Psoas muscle (tissue), 8 donors: ENCODE results near the gene GRID1. TPM values are rescaled to one million over a fixed set of nuclear protein-coding genes. Genes with fewer than 3 reads are reported as not detected.

Experiments used
- ATAC-seq, 4 donors: fragments of 200-7000 bp; cut with Tn5 transposase; one replicate each; pipeline ENCODE4 v1.9.1; 2020; ENCODE audit warnings: moderate library complexity in 3 of 4, mild to moderate bottlenecking in 2 of 4
- DNase-seq, 2 donors: peaks; one replicate each; pipeline ENCODE4 v3.0.0-alpha.2; 2020
- H3K27ac ChIP-seq: fragments of 200-600 bp; one replicate; pipeline ENCODE4 v1.8.0; 2022
- H3K27me3 ChIP-seq, 3 donors: fragments of 200-600 bp in 1 of 3; one replicate each; pipeline versions ENCODE4 v1.6.1 to v1.8.0; 2013 to 2022; ENCODE audit warnings: low read length in 2 of 3, mild to moderate bottlenecking in 2 of 3, moderate library complexity in 1 of 3; ENCODE audit not compliant: insufficient read depth in 3 of 3
- H3K36me3 ChIP-seq, 2 donors: fragments of 200-600 bp in 1 of 2; one replicate each; pipeline versions ENCODE4 v1.6.1 to v1.8.0; 2013 to 2022; ENCODE audit warnings: low read depth in 1 of 2, mild to moderate bottlenecking in 1 of 2, moderate library complexity in 1 of 2; ENCODE audit not compliant: insufficient read depth in 1 of 2
- H3K4me1 ChIP-seq: fragments of 200-600 bp; one replicate; pipeline ENCODE4 v1.8.0; 2022
- H3K4me3 ChIP-seq: fragments of 200-600 bp; one replicate; pipeline ENCODE4 v1.8.0; 2022; ENCODE audit warnings: mild to moderate bottlenecking
- H3K9me3 ChIP-seq: fragments of 200-600 bp; one replicate; pipeline ENCODE4 v1.8.0; 2022
- WGBS, 3 donors: extraction: QIAGEN DNeasy Blood & Tissue Kit; methylation state at CpG; one replicate each; pipeline versions ENCODE4 v1.1.6 to v1.1.7; 2013; 5-methylcytosine and 5-hydroxymethylcytosine counted together
- intact Hi-C, 2 donors: fragments of 100-400 bp; cut with DNase I; formaldehyde crosslinking; loops; one replicate each; pipeline versions ENCODE4 v1.11.0 to v1.14.2; 2022
- polyA plus RNA-seq, 3 donors: library from polyadenylated mRNA; stranded (reverse); fragments of 200-250 nt; gene quantifications; one replicate each; pipeline ENCODE4 v1.2.3, GENCODE V29; 2013
- total RNA-seq, 4 donors: library from RNA; stranded (reverse); fragmentation: NEBNext Ultra II Directional in 2 of 4; extraction: Animal tissue kit (Norgen Biotek cat#: 25700) in 2 of 4; gene quantifications; one replicate each; pipeline versions ENCODE4 v1.2.1 to v1.2.4, GENCODE V29; 2021 to 2023
- TF ChIP-seq, protein P1 (sequence below): fragments of 200-600 bp; IDR thresholded peaks from one replicate; pipeline ENCODE4 v1.8.0; 2022; ENCODE audit warnings: antibody characterized with exemption
- donor health status: healthy with polysubstance abuse.
- donor health status: DM: no; HTN: no; CAD: no; lungs with moderate emphysema.
- donor health status: Bipolar disorder and iron deficiency.
- donor health status: healthy.
- donor health status: DM: yes; HTN: yes; CAD: no.
- donor health status: DM: no; HTN: no; CAD: no.
- donor health status: DM: no; HTN: no; CAD: no.
- donor health status: DM: yes; HTN: yes; CAD: no.

Gene GRID1
- total and polyA plus RNA-seq, 7 donors: 0.17 to 0.56 (median 0.24) TPM

DNA sequence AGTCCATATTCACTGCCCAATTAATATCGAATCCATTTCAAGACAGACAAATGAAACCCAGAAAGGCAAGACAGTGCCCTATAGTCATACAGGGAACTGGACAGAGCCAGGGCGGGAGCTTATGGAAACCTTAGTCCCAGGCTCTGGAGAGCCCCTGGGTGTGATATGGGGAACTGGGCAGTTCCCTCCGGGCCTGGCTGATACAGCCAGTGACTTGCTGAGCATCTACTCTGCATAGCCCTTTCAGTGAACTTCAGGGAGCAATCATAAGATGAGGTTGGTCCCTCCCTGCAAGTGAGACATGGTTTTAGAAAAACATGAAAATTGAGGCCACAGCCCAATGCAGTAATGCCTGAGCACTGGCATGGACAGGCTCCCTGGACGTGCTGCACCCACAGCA is 241.9 kb downstream of the GRID1 start:
- DNase-seq: no peak
- Histone ChIP-seq H3K27me3 (peaks cover 0 to 6% (median 0%) of the 10 kb centered on the region in 3 donors), H3K27ac (no peak overlapping the region), H3K4me3 (no peak overlapping the region), H3K9me3 (no peaks in the 10 kb centered on the region), H3K4me1 (no peaks in the 10 kb centered on the region), H3K36me3 (no peaks in the 10 kb centered on the region)
- no peak for ATAC-seq
- intact Hi-C loops: no loop called here
- 79 to 82% (median 81%) methylated on average over 4 of the region's 4 CpGs for WGBS, 3 donors
- TF ChIP-seq, protein P1, sequence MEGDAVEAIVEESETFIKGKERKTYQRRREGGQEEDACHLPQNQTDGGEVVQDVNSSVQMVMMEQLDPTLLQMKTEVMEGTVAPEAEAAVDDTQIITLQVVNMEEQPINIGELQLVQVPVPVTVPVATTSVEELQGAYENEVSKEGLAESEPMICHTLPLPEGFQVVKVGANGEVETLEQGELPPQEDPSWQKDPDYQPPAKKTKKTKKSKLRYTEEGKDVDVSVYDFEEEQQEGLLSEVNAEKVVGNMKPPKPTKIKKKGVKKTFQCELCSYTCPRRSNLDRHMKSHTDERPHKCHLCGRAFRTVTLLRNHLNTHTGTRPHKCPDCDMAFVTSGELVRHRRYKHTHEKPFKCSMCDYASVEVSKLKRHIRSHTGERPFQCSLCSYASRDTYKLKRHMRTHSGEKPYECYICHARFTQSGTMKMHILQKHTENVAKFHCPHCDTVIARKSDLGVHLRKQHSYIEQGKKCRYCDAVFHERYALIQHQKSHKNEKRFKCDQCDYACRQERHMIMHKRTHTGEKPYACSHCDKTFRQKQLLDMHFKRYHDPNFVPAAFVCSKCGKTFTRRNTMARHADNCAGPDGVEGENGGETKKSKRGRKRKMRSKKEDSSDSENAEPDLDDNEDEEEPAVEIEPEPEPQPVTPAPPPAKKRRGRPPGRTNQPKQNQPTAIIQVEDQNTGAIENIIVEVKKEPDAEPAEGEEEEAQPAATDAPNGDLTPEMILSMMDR: no peak

DNA sequence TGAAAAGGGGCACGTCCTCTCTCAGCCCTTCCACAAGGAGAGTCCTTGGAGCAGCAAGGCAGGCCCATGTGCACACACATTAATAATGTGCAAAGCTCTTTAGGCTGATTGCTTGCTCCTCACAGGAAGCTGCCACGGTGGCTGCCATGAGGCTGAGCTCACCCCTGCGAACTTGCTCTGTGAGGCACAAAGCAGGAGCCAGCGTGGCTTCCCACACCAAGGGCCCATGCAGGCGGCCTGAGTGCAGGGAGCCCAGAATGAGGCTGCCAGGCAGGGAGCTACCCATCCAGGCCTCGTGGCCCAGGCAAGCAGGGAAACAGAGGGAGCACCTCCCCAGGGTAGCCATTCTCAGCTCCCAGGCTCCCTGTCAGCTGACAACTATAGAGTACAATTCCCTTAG is 242.9 kb downstream of the GRID1 start:
- intact Hi-C loops: no loop called here
- no peaks in the 10 kb centered on the region for H3K9me3 ChIP-seq
- TF ChIP-seq, protein P1: no peak

DNA sequence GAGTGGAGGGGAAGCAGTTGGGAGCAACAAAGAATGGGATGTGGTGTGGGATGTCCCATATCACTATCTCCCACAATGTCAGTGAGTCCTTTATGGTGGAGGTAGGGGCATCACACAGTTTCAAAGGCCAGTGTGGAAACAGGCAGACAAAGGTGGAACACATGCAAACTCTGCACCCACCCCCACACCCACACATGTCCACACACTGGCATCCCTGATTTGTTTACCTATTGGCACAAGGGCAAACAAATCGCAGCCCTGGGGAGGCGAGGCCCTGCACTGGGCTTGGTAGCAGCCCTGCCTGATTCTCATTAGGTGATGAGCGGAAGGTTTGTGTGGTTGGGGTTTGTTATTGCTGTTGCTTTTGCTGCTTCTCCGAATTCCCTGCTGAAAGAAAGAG is 243.3 kb downstream of the GRID1 start:
- no peak overlapping the region for H3K4me3 ChIP-seq
- no peak for DNase-seq
- TF ChIP-seq, protein P1: no peak
- intact Hi-C loops: no loop called here
- H3K9me3 ChIP-seq: no peaks in the 10 kb centered on the region
- H3K4me1 ChIP-seq: no peaks in the 10 kb centered on the region
- peaks cover 0 to 6% (median 0%) of the 10 kb centered on the region in 3 donors for H3K27me3 ChIP-seq
- H3K27ac ChIP-seq: no peak overlapping the region
- no peaks in the 10 kb centered on the region for H3K36me3 ChIP-seq
- ATAC-seq: no peak
- 81 to 89% (median 82%) methylated on average over 4 of the region's 4 CpGs for WGBS, 3 donors

More for the DNA sequence above, 242.9 kb downstream of the GRID1 start:
- Histone ChIP-seq H3K27ac (no peak overlapping the region), H3K36me3 (no peaks in the 10 kb centered on the region), H3K27me3 (peaks cover 0 to 6% (median 0%) of the 10 kb centered on the region in 3 donors), H3K4me1 (no peaks in the 10 kb centered on the region), H3K4me3 (no peak overlapping the region)
- ATAC-seq (no peak), DNase-seq (no peak)
- 53 to 64% (median 63%) methylated on average over 6 of the region's 6 CpGs for WGBS, 3 donors

DNA sequence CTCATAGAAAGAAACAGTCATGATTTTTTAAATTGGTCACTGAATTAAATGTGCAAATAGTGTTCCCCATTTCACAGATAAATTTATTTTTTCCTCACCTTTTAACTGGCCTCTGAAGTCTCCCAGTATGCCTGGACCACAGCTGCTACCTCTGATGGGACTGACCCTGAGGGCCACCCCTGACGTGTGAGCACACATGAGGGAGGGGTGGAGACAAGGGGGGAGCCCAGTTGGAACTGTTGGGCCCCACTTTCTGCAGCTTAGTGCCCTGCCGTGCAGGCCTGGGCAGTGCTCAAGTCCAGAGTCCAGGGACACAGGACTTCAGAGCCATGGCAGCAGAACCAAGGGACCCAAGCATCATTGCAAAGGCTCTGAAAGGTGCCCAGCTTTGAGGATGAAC is 243.9 kb downstream of the GRID1 start:
- ATAC-seq (no peak), DNase-seq (no peak)
- H3K27me3 ChIP-seq: peaks cover 0 to 6% (median 0%) of the 10 kb centered on the region in 3 donors
- no peaks in the 10 kb centered on the region for H3K36me3 ChIP-seq
- no peak overlapping the region for H3K4me3 ChIP-seq
- H3K4me1 ChIP-seq: no peaks in the 10 kb centered on the region
- H3K27ac ChIP-seq: no peak overlapping the region
- intact Hi-C loops: no loop called here
- TF ChIP-seq, protein P1: no peak
- WGBS, 3 donors: 46 to 68% (median 58%) methylated on average over 2 of the region's 2 CpGs
- no peaks in the 10 kb centered on the region for H3K9me3 ChIP-seq

DNA sequence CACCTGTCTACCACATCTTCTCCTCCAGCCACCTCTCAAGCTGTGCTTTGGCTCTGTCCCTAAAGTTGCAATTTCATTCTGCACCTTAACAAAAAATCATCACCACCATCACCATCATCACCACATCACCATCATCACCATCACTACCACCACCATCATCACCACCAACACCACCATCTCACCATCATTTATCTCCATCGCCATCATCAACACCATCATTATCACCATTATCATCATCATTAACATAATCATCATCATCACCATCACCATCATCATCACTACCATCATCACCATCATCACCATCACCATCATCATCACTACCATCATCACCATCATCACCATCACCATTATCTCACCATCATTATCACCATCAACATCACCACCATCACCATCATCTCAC is 245.4 kb downstream of the GRID1 start:
- H3K27me3 ChIP-seq: no peaks in the 10 kb centered on the region
- no peak overlapping the region for H3K27ac ChIP-seq
- H3K4me1 ChIP-seq: no peaks in the 10 kb centered on the region
- H3K36me3 ChIP-seq: no peaks in the 10 kb centered on the region
- H3K4me3 ChIP-seq: no peak overlapping the region
- H3K9me3 ChIP-seq: no peaks in the 10 kb centered on the region
- TF ChIP-seq, protein P1: no peak
- ATAC-seq: no peak
- WGBS, 3 donors: 96 to 100% (median 96%) methylated on average over 1 of the region's 1 CpG
- intact Hi-C loops: no loop called here
- no peak for DNase-seq
